Measurements from ENCODE around the gene CAMKK2. TPM values are rescaled to one million over a fixed set of nuclear protein-coding genes. Genes with fewer than 3 reads are reported as not detected.

The CAMKK2 gene
- total RNA-seq, 1 donor from 2014 or later, result 39.3 TPM

DNA sequence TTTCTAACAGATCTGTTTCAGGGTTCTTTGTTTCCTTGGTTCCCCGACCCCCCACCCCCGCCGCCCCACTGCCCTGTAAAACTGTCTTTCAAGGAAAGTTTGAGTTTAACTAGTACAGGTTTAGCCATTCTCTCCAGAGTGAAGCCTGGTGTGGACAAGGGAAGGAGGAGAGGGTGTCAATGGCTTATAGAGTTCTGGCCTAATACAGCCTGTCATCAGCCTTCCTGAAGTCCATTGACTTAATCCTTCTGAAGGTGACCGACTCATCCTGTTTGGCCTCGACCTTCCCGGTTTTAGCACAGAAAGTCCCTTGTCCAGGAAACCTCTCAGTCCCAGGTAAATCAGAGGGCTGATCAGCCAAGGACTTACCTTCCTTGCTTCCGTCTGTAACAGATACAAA, 97.6 kb downstream of the CAMKK2 start:
- Histone ChIP-seq H3K4me1 (no peaks in the 10 kb centered on the region), H3K4me3 (no peak overlapping the region), H3K27ac (no peak overlapping the region), H3K36me3 (no peaks in the 10 kb centered on the region), H3K9me3 (no peaks in the 10 kb centered on the region), H3K27me3 (no peaks in the 10 kb centered on the region)
- intact Hi-C loops (cut with DNase I), result no loop called here
- DNase-seq (no peak), ATAC-seq (no peak)
- TF ChIP-seq, protein P1, sequence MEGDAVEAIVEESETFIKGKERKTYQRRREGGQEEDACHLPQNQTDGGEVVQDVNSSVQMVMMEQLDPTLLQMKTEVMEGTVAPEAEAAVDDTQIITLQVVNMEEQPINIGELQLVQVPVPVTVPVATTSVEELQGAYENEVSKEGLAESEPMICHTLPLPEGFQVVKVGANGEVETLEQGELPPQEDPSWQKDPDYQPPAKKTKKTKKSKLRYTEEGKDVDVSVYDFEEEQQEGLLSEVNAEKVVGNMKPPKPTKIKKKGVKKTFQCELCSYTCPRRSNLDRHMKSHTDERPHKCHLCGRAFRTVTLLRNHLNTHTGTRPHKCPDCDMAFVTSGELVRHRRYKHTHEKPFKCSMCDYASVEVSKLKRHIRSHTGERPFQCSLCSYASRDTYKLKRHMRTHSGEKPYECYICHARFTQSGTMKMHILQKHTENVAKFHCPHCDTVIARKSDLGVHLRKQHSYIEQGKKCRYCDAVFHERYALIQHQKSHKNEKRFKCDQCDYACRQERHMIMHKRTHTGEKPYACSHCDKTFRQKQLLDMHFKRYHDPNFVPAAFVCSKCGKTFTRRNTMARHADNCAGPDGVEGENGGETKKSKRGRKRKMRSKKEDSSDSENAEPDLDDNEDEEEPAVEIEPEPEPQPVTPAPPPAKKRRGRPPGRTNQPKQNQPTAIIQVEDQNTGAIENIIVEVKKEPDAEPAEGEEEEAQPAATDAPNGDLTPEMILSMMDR (IDR thresholded peaks at IDR 0.05), result no peak

DNA sequence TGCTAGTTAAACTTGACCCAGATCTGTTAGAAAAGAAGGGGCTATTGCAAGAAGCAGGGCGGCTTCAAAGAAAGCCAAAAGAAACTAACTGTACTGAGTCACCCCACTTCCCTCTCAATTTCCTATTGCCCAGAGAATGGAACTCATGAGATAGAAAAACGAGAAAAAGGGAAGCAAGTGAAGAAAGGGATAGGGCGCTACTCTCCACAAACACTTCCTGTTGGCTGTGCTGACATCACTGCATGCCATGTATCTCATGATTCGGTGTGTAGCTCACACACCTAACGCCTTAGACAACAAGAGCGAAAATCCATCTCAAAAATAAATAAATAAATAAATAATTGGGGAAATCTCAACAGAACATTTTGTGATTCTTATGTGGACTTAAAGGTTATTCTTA, 99.6 kb downstream of the CAMKK2 start:
- no peaks in the 10 kb centered on the region for H3K27me3 ChIP-seq
- TF ChIP-seq, protein P1 (IDR thresholded peaks at IDR 0.05), result no peak
- peak; percentile 94 for ATAC-seq
- H3K27ac ChIP-seq, result no peak overlapping the region
- H3K9me3 ChIP-seq, result no peaks in the 10 kb centered on the region
- no peak overlapping the region for H3K4me3 ChIP-seq
- DNase-seq, result no peak
- H3K36me3 ChIP-seq, result no peaks in the 10 kb centered on the region
- intact Hi-C loops (cut with DNase I), result no loop called here
- H3K4me1 ChIP-seq, result no peaks in the 10 kb centered on the region

DNA sequence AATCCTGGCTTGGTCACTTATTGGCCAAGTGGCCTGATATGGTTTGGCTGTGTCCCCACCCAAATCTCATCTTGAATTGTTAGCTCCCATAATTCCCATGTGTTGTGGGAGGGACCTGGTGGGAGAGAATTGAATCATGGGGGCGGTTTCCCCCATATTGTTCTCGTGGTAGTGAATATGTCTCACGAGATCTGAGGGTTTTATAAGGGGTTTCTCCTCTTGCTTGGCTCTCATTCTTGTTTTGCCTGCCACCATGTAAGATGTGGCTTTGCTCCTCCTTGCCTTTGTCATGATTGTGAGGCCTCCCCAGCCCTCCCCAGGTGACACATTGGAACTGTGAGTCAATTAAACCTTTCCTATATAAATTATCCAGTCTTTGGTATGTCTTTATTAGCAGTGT, 105.4 kb downstream of the CAMKK2 start:
- no peaks in the 10 kb centered on the region for H3K9me3 ChIP-seq
- no peaks in the 10 kb centered on the region for H3K27me3 ChIP-seq
- DNase-seq (no peak), ATAC-seq (no peak)
- H3K4me1 ChIP-seq, result peaks cover 8% of the 10 kb centered on the region
- H3K4me3 ChIP-seq, result no peak overlapping the region
- peak overlapping the region; percentile 3 for H3K27ac ChIP-seq
- intact Hi-C loops (cut with DNase I), result no loop called here
- H3K36me3 ChIP-seq, result no peaks in the 10 kb centered on the region
- TF ChIP-seq, protein P1 (IDR thresholded peaks at IDR 0.05), result no peak

DNA sequence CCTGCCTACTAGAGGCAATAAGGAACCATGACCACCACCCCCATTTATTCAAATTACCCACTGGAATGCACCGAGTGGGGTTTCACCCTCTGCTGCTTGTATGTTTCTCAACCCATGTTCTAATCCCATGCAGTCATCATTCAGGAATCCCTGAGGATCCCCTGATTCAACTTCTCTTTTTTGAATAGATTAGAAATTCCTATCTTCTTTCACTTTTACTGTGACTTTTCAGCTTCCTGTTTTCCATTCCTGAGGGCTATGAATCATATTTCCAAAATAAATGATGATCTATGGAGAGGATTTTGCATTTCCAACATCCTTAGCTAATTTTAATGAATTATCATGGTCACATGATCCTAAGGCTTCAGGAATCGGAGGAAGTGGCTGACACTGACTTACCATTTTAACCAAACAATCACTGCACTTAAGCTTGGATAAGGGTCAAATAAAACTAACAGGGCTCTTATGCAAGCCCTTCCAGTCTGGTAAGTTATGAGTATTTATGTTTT, 105.9 kb downstream of the CAMKK2 start:
- intact Hi-C loops (cut with DNase I), result no loop called here
- Histone ChIP-seq H3K9me3 (no peaks in the 10 kb centered on the region), H3K27me3 (no peaks in the 10 kb centered on the region), H3K36me3 (no peaks in the 10 kb centered on the region), H3K4me3 (no peak overlapping the region), H3K4me1 (peaks cover 8% of the 10 kb centered on the region), H3K27ac (peak overlapping the region; percentile 3)
- ATAC-seq (peak; percentile 84), DNase-seq (no peak)
- TF ChIP-seq, protein P1 (IDR thresholded peaks at IDR 0.05), result no peak

DNA sequence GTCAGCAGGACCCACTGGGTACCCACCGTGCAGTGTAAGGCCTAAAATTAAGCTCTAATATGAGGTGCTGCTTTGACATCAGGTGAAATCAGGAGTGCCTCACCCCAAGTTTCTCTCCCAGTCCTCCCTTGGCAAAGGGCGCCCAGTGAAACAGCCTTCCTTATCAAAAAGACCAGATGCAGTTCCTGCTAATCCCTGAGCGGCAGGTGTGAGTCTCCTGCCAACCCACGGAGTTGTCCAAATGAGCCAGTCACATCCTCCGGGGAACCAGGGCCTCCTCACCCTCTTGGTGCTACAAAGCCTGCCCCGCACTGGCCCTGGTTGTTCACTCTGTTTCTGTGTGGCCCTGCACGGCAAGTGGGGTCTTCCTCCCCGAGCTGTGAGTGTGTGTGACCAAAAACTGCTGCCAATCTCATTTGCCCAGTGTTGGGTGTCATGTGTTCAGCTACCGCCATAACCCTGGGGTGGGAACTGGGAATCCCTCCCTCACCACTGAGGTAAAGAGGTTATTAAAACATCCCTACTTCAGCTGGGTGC, 106.8 kb downstream of the CAMKK2 start:
- H3K4me1 ChIP-seq, result peaks cover 8% of the 10 kb centered on the region
- H3K27me3 ChIP-seq, result no peaks in the 10 kb centered on the region
- H3K36me3 ChIP-seq, result no peaks in the 10 kb centered on the region
- TF ChIP-seq, protein P1 (IDR thresholded peaks at IDR 0.05), result no peak
- DNase-seq (no peak), ATAC-seq (no peak)
- H3K27ac ChIP-seq, result no peak overlapping the region
- H3K9me3 ChIP-seq, result no peaks in the 10 kb centered on the region
- no peak overlapping the region for H3K4me3 ChIP-seq
- intact Hi-C loops (cut with DNase I), result no loop called here

DNA sequence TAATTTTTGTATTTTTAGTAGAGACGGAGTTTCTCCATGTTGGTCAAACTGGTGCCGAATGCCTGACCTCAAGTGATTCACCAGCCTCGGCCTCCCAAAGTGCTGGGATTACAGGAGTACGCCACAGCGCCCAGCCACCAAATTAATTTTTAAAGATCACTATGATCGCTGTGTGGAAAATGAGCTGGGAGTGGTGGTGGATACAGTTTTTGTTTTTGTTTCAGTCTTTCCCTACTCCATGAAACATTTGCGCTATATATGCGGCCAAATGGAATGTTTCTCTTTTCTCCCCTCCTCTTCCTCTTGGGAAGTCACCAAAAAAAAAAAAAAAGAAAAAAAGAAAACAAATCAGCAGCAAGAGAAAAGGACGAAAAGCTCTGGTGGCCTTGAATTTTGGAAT, 107.4 kb downstream of the CAMKK2 start:
- H3K27me3 ChIP-seq, result no peaks in the 10 kb centered on the region
- H3K9me3 ChIP-seq, result no peaks in the 10 kb centered on the region
- peaks cover 8% of the 10 kb centered on the region for H3K4me1 ChIP-seq
- no peak for DNase-seq
- H3K36me3 ChIP-seq, result no peaks in the 10 kb centered on the region
- intact Hi-C loops (cut with DNase I), result no loop called here
- no peak overlapping the region for H3K27ac ChIP-seq
- H3K4me3 ChIP-seq, result no peak overlapping the region
- TF ChIP-seq, protein P1 (IDR thresholded peaks at IDR 0.05), result no peak
- no peak for ATAC-seq
